NOMO-1 treated with dmso at 0.1 percent for 144 hours (cell line): ENCODE measurements around the gene ACTG2.
"Not testable (repeated sequence)": the region's sequence is repeated elsewhere in the genome, so short reads cannot be mapped to it uniquely, and the experiment has no call there.

Experiments
- DNase-seq: peaks from one replicate; lab custom pipeline; 2025; ENCODE audit not compliant: unreplicated experiment; lab: John Stamatoyannopoulos, UW

Gene ACTG2

DNA sequence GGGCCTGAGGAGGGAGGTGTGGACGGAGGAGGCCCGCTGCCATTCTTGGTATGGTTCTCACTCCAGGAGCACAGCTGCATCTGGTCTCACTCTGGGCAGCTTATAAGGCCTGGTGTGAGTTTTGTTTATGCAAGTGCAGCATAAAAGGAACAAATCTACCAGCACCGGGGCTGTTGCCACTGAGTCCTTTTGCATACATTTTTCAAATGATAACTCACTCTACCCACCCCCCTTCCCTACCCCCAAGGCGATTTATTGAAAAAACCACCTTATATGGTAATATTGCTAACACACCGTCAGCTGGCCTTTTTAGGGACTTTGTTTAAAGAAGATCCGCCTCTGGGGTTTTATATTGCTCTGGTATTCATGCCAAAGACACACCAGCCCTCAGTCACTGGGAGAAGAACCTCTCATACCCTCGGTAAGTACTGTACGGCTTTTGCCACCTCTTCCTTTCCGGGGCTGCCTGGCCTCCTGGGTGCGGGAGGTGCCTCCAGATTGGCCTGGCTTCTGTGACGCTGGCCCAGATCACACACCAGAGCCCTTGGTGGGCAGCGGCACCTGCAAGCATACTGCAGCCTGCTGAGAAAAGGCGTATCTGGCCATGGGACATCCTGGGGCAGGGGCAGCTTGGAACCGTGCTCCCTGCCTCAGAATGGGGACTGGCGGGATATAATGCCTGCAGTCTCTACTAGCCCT, at the start of gene ACTG2:
ACTG2 (plus strand) TSS at position 378 of the 699 bp plus-strand sequence. CDS start 8,304 bp downstream, outside the sequence.
- DNase-seq: no peak

DNA sequence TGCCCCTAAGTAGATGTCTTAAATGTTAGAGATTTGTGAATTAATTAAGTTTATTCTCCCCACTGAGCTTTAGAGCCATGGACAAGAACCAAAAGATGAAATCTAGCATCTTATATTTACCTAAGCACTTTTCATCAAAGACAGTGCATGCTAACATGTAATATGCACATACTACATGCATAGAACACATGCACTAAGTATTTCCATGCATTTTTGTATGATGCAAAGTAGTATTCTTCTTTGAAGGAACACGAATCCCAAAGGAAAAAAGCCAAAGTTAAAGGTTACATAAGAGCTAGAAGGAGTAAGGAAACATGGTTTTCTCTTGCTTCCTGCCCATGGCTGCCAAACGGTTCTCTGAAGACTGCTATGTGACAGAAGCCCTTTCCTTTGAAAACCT, 48.7 kb upstream of the ACTG2 start:
- no peak for DNase-seq

GRCh38 chr2:73850009-73850408, 42.8 kb upstream of the ACTG2 start:
- DNase-seq: no peak

GRCh38 chr2:73851274-73851673, 41.5 kb upstream of the ACTG2 start:
- DNase-seq: no peak

DNA sequence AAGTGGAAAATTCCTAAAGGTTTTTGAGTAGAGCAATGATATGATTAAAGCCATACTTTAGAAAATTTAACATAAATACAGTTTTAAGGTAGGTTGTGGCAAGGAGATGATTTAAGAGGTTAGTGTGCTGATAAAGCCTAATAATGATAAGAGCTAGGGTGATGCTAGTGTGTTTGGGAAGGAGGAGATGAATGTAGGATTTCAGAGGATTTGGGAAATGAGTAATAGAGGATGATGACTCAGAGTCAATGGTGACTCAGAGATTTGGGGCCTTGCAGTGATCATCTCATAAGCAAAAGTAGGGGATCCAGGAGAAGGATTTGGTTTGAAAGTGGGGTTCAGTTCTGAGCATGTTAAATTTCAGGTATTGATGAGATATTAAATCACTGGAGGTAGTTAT, 40.8 kb upstream of the ACTG2 start:
- no peak for DNase-seq

GRCh38 chr2:73855526-73855925, 37.3 kb upstream of the ACTG2 start:
- DNase-seq: no peak

DNA sequence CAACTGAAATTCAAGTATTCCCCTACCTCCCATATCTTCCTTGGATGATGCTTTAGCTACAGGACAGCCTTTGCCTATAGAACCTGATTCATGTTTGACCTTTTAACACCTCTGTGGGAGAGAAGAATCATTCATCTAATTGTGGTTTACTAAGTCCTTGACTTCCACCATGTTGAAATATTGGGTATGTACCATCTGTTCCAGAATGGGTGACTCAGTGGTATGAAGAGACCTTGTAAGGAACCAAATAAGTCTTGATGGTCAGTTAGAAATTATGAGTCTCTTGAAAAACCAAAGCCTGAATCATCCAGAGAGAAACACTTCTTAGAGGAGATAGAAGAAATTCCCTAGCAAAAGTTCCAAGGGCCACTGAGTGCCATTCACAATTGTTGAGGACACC, 36.6 kb upstream of the ACTG2 start:
- no peak for DNase-seq

GRCh38 chr2:73859721-73860586, 32.9 kb upstream of the ACTG2 start:
- DNase-seq: no peak

- no peak for DNase-seq
Measured at GRCh38 chr2:73862987-73863386, 29.8 kb upstream of the ACTG2 start.

DNA sequence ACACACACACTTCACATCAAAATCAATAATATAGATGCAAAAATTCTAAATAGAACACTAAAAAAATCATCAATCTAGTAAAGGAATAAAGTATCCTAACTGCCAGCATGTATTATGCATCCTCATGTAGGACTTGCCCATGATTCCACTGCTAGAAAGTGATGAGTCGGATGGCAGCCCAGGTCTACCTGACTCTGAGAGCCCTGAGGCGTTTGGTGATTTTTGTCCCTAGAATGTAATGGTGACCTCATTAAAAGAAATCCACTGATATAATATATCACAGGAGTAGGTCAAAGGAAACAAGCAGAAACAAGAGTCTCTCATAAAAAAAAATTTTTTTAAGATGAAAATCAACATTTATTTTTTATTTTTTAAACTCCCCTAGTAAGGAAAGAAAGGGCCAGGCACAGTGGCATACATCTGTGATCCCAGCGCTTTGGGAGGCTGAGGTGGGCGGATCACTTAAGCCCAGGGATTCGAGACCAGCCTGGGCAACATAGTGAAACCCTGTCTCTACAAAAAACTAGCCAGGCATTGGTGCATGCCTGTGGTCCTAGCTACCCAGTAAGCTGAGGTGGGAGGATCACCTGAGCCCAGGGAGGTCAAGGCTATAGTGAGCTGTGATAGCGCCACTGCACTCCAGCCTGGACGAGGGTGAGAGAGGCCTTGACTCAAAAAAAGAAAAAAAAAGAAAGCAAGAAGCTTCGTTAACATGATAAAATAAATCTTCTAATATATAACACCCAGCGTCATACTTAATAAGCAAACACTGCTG, 24.4 kb upstream of the ACTG2 start:
- DNase-seq: no peak

DNA sequence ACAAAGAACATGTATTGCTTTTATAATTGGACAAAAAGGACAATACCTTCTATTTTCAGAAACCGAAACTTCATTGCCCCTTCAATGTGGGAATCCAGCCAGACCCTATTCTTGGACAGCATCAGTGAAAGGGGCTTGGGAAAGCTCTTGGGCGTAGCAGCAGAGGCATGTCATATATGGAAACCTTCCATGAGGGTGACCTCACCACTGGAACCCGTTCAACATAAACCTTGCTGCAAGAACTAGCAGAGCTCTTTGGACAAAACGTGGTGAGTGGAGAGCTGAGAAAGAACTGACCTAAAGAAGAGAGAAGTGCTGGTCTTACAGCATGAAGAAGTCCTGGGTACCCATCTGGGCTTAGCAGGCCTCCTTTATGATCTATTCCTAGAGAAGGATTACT, 22.7 kb upstream of the ACTG2 start:
- DNase-seq: no peak

GRCh38 chr2:73877071-73877802, 15.6 kb upstream of the ACTG2 start:
- DNase-seq: peak; percentile 65

DNA sequence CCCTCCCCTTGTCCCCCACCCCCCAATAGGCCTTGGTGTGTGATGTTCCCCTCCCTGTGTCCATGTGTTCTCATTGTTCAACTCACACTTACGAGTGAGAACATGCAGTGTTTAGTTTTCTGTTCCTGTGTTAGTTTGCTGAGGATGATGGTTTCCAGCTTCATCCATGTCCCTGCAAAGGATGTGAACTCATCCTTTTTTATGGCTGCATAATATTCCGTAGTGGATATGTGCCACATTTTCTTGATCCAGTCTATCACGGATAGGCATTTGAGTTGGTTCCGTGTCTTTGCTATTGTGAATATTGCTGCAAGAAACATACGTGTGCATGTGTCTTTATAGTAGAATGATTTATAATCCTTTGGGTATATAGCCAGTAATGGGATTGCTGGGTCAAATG, 14.8 kb upstream of the ACTG2 start:
- DNase-seq: not testable (repeated sequence)

DNA sequence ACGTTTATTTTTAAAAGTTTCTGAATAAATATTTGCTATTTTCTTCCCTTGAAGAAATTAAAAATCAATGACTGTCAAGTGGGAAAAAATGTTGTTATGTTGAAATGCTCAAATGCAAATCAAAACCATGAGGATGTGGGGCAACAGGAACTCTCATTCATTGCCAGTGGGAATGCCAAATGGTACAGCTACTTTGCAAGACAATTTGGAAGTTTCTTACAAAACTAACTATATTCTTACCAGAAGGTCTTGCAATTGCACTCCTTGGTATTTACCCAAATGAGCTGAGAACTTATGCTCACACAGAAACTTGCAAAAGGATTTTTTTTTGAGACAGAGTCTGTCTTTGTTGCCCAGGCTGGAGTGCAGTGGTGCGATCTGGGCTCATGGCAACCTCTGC, 7.4 kb upstream of the ACTG2 start:
- DNase-seq: no peak

DNA sequence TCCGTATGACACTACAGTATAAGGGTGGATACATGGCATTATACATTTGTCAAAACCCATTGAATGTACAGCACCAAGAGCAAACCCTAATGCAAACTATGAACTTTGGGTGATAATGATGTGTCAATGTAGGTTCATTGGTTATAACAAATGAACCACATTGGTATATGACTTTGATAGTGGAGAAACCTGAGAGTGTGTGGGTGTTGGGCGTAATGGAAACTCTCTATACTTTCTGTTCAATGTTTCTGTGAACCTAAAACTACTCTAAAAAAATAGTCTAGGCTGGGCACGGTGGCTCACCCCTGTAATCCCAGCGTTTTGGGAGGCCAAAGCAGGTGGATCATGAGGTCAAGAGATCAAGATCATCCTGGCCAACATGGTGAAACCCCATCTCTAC, 6.5 kb upstream of the ACTG2 start:
- DNase-seq: no peak

DNA sequence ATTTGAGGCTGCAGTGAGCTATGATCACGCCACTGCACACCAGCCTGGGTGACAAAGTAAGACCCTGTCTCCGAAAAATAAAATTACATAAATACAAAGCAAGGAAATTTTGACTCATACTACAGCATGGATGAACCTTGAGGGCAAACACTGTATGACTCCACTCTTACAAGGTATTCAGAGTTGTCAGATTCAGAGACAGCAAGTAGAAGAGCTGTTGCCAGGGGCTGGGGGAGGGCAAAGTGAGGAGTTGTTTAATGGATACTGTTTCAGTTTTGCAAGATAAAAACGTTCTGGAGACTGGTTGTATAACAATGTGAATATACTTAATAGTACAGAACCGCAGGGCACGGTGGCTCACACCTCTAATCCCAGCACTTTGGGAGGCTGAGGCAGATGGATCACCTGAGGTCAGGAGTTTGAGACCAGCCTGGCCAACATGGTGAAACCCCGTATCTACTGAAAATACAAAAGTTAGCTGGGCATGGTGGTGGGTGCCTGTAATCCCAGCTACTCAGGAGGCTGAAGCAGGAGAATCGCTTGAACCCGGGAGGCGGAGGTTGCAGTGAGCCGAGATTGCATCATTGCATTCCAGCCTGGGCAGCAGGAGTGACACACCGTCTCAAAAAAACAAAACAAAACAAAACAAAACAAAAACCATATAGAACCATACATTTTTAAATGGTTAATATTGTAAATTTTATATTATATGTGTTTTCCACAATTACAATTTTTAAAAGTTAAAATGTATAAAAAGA, 5.0 kb upstream of the ACTG2 start:
- DNase-seq: not testable (repeated sequence)

DNA sequence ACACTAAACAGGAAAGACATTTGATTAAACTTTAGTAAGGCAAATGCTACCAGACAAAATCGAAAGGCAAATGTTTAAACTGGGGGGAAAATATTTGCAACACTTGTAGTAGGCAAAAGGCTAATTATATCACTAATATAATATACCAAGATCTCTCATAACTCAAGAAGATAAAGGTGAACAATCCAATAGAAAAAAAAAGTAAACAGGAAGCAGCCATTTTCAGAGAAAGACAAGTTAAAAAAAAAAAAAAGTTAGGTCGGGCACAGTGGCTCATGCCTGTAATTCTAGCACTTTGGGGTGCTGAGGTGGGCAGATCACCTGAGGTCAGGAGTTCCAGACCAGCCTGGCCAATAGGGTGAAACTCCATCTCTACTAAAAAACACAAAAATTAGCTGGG, 4.4 kb upstream of the ACTG2 start:
- no peak for DNase-seq

DNA sequence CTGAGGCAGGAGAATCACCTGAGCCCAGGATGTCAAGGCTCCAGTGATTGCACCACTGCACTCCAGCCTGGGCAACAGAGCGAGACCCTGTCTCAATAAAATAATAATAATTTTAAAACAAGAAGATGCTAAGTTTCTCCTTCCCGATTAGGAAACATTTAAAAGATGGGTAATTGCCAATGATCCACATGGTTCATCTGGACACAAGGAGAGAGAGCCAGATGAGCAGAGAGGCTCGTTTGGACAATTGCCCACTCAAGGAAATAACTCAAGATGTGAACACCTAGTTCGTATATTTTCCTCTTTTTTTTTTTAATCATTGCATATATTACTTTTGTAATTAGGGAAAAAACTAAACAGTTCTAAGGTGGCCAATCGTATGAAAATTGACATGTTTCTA, 3.6 kb upstream of the ACTG2 start:
- no peak for DNase-seq

DNA sequence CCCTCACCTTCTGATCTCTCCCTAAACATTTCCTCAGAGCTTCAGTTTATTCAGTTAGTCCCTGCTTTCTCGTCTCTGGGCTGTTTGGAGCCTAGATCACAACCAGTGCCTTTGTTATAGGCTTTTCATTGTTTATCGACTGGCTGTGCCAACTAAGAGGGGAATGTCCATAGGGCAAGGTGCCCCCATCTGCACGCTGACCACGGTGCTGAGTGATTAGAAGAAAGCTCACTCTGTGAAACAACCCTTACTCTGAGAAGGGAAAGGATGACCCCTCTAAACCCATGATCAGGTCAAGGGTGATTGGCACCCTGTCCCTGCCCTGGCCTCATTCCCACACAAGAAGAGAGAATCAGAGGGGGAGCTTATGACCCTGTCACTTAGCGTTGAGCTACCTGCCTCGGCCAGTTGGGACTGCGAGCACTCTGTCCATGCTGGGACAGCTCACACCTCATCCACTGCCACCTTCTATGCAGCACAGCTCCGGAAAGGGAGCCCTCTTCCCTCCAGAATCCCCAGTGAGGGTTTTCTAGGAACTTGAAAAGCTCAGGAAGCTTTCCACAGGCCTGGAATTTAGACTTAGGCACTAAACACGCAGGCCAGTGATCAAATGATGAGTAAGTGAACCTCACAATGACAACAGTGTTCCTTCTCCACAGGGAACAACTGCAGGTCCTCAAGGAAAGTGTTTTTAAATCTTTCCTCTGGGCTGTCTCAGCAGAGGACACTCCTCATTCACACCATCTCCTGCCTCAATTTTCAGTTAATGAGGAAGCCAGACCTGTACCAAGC, 2.3 kb upstream of the ACTG2 start:
- DNase-seq: no peak
